Memory B cell (primary cell): ENCODE measurements around the gene UBALD1.

ENCODE experiments used
- ATAC-seq: fragments of 150-1000 bp; cut with Tn5 transposase; 2 replicates; pipeline ENCODE4 v1.10.0; 2021; ENCODE audit warnings: low read depth, mild to moderate bottlenecking, moderate library complexity
- DNase-seq, 2 donors: peaks; one replicate each; pipeline ENCODE4 v3.0.0; 2022; ENCODE audit warnings: low spot score in 2 of 2
- H3K27ac Mint-ChIP-seq: one replicate; pipeline ENCODE4 v1.8.0; 2022; ENCODE audit warnings: mild to moderate bottlenecking, moderate library complexity, mixed read lengths
- H3K27me3 Mint-ChIP-seq: one replicate; pipeline ENCODE4 v1.8.0; 2022; ENCODE audit warnings: mixed read lengths
- H3K36me3 Mint-ChIP-seq: one replicate; pipeline ENCODE4 v1.8.0; 2022; ENCODE audit warnings: mild to moderate bottlenecking, mixed read lengths
- H3K4me1 Mint-ChIP-seq: one replicate; pipeline ENCODE4 v1.8.0; 2022; ENCODE audit warnings: mixed read lengths
- H3K4me3 Mint-ChIP-seq: one replicate; pipeline ENCODE4 v1.8.0; 2022; ENCODE audit warnings: mild to moderate bottlenecking, moderate library complexity, mixed read lengths
- H3K9me3 Mint-ChIP-seq: one replicate; pipeline ENCODE4 v1.8.0; 2022; ENCODE audit warnings: mixed read lengths

UBALD1 gene

DNA sequence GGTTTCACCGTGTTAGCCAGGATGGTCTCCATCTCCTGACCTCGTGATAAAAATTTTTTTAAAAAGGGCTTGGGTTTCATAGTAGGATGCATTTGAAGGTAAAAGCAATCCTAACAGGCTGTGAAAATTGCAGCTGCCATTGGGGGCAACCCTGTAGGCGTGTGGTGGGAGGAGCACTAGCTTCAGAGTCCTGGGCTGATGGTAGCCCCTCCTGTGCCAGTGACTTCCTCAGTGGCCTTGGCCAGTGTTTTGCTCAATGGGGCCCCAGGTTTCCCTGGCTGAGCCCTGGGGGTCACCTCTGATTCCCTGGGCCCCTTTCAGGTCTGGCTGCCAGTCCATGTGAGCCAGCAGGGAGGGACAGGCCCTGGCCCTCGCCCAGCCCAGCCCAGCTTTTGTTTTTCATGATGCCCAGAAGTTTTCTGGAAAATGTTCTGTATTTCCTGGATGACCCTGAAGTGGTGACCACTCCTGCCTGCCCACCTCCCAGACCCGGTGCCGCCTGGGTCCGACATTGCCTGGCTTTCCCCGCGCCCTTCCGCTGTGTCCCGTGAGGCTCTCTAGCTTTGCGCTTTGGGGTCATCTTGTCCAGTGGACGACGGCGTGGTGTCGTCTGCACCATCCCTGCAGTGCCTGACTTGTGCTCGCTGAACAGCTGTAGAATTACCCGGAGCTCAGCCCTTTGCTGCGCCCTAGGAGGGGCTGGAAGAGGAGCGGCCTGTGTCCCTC is 19.4 kb upstream of the UBALD1 start:
- no peak for ATAC-seq
- Mint-ChIP-seq H3K27ac (no peak overlapping the region), H3K9me3 (no peaks in the 10 kb centered on the region), H3K36me3 (peaks cover 4% of the 10 kb centered on the region), H3K4me1 (peaks cover 4% of the 10 kb centered on the region), H3K4me3 (no peak overlapping the region), H3K27me3 (no peaks in the 10 kb centered on the region)
- no peak for DNase-seq

DNA sequence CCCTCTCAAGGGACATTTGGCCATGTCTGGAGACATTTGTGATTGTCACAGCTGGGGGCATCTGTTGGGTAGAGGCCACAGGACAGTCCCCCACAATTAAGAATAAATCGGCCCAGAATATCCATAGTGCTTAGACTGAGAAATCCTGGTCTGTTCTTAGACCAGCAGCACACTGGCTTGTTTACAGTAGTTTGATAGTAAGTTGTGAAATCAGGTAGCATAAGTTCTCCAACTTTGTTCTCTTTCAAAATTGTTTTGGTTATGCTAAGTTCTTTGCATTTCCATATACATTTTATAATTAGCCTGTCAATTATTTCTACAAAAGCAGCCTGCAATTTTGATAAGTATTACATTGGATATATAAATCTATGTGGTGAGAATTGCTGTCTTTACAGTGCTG is 16.8 kb upstream of the UBALD1 start:
- H3K36me3 Mint-ChIP-seq = peaks cover 2% of the 10 kb centered on the region
- no peak for DNase-seq
- H3K9me3 Mint-ChIP-seq = no peaks in the 10 kb centered on the region
- ATAC-seq = no peak
- H3K4me3 Mint-ChIP-seq = no peak overlapping the region
- H3K27ac Mint-ChIP-seq = no peak overlapping the region
- H3K4me1 Mint-ChIP-seq = peaks cover 8% of the 10 kb centered on the region
- no peaks in the 10 kb centered on the region for H3K27me3 Mint-ChIP-seq

DNA sequence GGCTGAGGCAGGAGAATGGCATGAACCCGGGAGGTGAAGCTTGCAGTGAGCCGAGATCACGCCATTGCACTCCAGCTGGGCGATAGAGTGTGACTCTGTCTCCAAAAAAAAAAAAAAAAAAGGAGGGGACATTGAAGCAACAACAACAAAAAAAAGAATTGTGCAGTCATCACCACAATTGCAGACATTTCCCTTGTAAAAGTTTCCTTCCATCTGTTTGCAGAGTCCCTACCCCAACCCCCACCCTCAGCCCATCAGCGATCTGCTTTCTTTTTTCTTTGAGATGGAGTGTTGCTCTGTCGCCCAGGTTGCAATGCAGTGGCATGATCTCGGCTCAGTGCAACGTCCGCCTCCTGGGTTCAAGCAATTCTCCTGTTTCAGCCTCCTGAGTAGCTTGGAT is 13.6 kb upstream of the UBALD1 start:
- no peak overlapping the region for H3K4me3 Mint-ChIP-seq
- H3K4me1 Mint-ChIP-seq = peaks cover 21% of the 10 kb centered on the region

DNA sequence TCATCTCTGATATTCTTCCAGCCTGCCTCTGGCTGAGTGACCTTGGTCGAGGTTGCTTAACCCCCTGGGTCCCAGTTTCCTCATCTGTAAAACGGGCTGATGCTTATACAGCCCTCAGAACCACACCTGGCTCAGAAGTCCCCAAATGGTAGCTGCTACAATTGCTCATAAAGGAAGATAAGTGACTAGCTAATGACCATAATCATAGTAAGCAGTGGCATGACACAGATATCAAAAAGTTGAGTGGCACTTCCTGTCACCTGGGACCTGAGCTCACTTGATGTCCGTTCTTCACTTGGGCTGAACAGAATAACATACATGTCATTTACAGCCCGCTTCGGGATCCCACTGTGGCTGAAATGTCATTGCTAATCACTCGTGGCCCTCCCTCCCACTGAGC is 11.7 kb upstream of the UBALD1 start:
- peaks cover 21% of the 10 kb centered on the region for H3K4me1 Mint-ChIP-seq
- H3K9me3 Mint-ChIP-seq = no peaks in the 10 kb centered on the region
- ATAC-seq (no peak), DNase-seq (no peak)
- H3K27me3 Mint-ChIP-seq = no peaks in the 10 kb centered on the region
- H3K36me3 Mint-ChIP-seq = peaks cover 2% of the 10 kb centered on the region
- H3K27ac Mint-ChIP-seq = peak overlapping the region; percentile 97
- H3K4me3 Mint-ChIP-seq = peak overlapping the region; percentile 92

More for the DNA sequence above, 13.6 kb upstream of the UBALD1 start:
- ATAC-seq (no peak), DNase-seq (no peak)
- H3K27me3 Mint-ChIP-seq = no peaks in the 10 kb centered on the region
- H3K36me3 Mint-ChIP-seq = peaks cover 2% of the 10 kb centered on the region
- H3K27ac Mint-ChIP-seq = no peak overlapping the region
- H3K9me3 Mint-ChIP-seq = no peaks in the 10 kb centered on the region

DNA sequence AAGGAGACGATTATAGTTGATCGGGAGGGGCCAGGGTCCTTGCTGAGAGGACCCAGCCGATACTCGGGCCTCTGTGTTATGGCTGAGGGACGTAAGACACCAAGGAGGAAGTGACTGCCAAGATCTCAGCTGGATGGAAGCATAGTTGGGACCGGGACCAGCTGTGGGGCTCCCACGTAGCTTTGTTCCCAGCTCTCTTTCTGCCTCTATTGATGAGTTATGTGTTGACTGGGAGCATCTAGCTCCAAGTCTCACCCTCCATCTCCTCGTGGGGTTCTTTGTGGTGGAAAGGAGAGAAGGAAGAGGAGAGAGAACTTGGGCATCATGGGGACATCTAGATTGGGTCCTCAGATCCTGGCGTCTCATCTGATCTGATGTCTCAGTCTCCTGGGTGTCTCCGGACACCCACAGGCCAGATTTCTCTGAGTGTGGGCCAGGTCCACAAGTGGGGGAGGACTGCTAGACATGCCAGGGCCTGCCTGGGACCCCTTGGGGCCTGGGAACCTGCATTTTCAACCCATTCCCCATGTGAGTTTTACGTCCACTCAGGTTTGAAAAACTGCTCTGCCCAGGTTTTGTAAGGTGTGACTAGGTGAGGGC is 11.0 kb upstream of the UBALD1 start:
- DNase-seq = no peak
- Mint-ChIP-seq H3K4me3 (peak overlapping the region; percentile 92), H3K36me3 (no peaks in the 10 kb centered on the region), H3K27ac (peak overlapping the region; percentile 97), H3K27me3 (no peaks in the 10 kb centered on the region), H3K9me3 (no peaks in the 10 kb centered on the region), H3K4me1 (peaks cover 21% of the 10 kb centered on the region)
- peak; percentile 9 for ATAC-seq

DNA sequence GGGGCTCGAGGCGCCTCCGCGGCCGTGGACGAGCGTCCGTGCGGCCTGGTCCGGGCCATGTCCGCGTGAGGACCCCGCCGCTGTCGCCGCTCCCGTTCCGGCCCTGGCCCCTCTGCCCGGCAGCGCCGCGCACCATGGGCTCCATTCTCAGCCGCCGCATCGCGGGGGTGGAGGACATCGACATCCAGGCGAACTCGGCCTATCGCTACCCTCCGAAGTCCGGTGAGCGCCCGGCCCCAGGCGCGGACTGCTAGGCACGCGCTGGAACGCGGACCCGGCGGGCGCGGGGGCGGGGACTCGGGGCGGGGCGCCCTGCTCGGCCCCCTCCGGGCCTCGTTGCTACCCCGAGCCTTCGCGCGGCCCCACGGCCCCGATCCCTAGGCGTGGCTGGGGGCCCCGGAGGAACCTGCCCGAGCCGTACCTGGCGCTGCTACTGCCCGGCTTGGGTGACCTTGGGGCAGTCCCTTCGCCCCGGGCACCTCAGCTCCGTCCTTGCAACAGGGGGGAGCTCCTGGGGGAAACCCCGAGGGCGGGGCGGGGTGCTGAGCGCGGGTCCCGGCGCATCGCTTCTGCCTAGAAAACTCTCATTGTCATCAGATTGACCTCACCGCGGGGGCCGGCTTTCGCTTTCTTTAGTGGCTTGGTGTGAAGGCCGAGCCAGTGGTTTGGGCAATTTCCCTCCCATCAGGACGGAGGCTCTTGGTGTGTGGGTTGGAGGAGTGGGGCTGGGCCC is 10.3 kb upstream of the UBALD1 start:
- no peaks in the 10 kb centered on the region for H3K27me3 Mint-ChIP-seq
- H3K27ac Mint-ChIP-seq = peak overlapping the region; percentile 97
- DNase-seq (peak; percentile 78 to 79), ATAC-seq (peak; percentile 69)
- H3K36me3 Mint-ChIP-seq = no peaks in the 10 kb centered on the region
- H3K4me1 Mint-ChIP-seq = peaks cover 21% of the 10 kb centered on the region
- H3K9me3 Mint-ChIP-seq = no peaks in the 10 kb centered on the region
- H3K4me3 Mint-ChIP-seq = peak overlapping the region; percentile 92

DNA sequence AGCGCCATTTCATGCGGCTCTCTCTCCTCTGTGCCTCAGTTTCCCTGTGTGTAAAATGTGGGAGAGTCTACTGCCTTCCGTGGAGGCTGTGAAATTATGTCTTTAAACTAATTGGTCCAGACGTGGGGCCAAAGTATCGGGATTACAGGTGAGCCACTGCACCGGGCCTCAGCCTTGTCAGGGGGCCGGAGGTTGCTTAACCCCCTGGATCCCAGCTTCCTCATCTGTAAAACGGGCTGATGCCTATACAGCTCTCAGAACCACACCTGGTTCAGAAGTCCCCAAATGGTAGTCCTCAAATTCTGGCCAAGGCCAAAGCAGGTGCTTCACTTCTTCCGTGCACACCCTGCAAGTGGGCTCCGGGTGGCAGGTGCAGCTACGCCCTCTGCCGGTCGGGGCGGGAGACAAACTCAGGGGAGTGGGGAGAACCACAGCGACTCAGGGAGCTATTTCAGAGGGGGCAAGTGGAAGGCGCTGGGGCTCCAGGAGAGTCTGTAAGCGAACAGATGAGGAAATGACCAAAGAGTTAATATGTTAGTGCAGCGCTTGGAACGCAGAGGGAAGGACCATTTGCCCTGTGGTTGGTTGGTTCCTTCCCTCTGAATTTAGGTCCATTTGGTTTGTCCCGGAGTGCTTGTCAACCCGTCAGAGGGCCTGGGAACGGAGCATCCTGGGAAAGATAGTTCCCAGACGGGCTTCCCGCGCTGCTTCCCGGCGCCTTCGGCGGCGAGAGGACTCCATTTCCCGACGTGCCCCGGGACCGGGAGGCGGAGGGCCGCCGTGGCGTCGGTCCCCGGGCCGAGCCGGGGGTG is 9.5 kb upstream of the UBALD1 start, which contains the start of gene MGRN1:
Gene MGRN1 (plus strand): TSS at position 812 of the 812 bp plus-strand sequence. CDS start 135 bp downstream, outside the sequence.
- H3K27me3 Mint-ChIP-seq = no peaks in the 10 kb centered on the region
- H3K27ac Mint-ChIP-seq = peak within 1 kb of the TSS; percentile 97
- H3K36me3 Mint-ChIP-seq = no peaks in the 10 kb centered on the region
- no peaks in the 10 kb centered on the region for H3K9me3 Mint-ChIP-seq
- H3K4me3 Mint-ChIP-seq = peak within 1 kb of the TSS; percentile 92
- DNase-seq (peak; percentile 89 to 93), ATAC-seq (peak; percentile 73)
- H3K4me1 Mint-ChIP-seq = peaks cover 21% of the 10 kb centered on the region

DNA sequence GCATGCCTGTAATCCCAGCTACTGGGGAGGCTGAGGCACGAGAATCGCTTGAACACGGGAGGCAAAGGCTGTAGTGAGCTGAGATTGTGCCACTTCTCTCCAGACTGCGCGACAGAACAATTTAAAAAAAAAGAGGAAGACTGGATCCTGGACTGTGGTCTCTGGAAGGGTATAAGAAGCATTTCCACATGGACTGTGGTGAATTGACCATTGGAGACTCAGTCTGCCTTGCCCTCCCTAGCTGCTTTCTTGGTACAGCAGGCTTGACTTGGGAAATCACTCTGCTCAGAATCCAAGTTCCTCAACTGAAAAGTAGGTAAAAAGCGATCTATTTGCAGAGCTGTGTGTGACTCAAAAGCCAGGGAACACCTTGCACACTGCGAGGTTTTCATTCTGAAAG is 8.9 kb upstream of the UBALD1 start:
- DNase-seq (no peak), ATAC-seq (no peak)
- Mint-ChIP-seq H3K27me3 (no peaks in the 10 kb centered on the region), H3K4me1 (peaks cover 18% of the 10 kb centered on the region), H3K27ac (peak overlapping the region; percentile 24), H3K36me3 (no peaks in the 10 kb centered on the region), H3K9me3 (no peaks in the 10 kb centered on the region), H3K4me3 (peak overlapping the region; percentile 92)

DNA sequence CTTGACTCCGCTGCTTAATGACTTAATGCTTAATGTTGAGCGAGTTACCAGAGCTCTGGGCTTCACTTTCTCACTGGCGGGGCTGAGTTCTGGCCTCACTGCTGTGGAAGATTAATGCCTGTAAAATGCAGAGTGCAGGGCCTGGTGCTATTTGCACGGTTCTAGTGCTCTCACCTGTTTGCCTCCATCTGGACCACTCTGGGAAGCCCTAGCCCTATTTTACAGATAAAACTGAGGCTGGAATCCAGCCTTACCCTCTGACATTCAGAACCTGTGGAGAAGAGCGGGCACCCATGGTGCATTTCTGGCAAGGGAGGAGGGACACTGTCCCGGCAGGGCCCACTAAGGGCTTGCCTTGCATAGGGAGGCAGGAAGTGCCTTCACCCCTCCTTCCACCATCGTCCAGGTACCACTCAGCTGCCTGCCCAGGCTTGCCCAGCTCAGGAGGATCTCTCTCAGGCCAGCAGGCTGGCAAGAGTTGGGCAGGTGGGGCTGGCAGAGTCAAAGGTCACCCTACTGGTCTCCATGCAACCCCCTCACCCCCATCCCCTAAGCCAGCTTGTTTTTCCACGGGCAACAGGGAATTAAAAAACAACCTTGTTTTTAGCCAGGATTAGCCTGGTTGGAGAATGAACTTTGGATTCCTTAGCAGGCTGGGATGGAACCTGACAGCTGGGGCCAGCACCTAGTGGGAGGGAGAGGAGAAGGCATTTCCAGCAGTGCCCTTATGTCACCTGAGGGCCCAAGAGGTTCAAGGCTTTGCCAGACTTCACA is 4.1 kb upstream of the UBALD1 start:
- ATAC-seq = no peak
- Mint-ChIP-seq H3K4me3 (no peak overlapping the region), H3K9me3 (no peaks in the 10 kb centered on the region), H3K27me3 (no peaks in the 10 kb centered on the region), H3K36me3 (peaks cover 1% of the 10 kb centered on the region), H3K4me1 (peaks cover 10% of the 10 kb centered on the region), H3K27ac (no peak overlapping the region)
- DNase-seq = no peak

DNA sequence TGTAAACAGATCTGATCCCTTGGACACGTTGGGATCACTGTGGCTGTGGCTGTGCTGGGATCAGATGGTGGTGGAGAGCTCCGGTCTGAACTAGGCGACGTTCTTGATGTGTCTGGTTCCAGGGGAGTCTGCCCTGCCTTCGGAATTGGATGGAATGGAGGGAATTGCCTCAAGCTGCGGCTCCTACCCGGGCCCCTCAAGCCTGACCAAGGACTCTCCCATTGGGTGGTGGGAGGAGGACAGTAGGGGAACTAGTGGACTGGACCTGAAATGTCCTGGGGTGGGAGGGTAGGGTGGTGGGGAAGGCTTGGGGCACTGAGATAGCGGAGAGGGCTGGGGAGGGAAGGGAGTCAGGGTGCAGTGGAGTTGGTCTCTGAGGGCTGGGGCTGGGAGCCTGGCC is 3.2 kb upstream of the UBALD1 start:
- ATAC-seq = no peak
- H3K27ac Mint-ChIP-seq = no peak overlapping the region
- no peak overlapping the region for H3K4me3 Mint-ChIP-seq

DNA sequence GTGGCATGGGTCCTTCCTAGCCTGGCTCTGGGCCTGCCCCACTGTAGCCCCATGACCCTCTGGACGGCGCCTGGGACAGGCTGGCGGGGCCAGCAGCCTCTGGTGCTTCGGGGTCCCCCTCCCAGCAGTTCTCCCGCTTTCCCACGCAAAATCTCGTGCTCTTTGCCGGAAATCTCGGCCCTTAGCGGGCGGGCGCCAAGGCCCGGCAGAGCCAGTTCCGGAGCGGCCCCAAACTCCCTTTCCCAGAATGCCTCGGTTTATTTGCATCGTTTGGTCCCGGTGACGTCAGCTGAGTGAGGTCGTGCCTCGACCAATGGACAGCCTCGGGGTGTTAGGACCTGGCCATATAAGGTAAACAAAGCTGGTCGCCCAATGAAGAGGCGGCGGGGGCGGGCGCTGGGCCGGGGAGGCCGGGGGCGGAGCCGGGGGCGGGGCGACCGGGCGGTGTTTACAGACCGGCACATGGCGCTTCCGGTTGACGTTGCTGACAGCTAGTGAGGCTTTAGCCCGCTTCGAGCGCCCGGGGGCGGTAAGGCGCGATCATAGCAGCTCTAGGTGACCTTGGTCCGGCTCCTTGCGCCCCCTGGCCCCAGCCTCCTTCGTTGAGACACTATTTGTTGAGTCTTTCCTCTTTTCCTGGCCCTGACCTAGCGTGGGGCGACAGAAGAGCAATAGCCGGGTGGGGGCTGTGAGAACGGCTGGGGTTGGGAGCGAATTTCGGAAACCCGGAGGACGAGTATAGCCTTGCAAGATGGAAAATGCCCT is 1.5 kb upstream of the UBALD1 start:
- peak; percentile 90 to 96 for DNase-seq
- Mint-ChIP-seq H3K9me3 (no peaks in the 10 kb centered on the region), H3K27ac (peak overlapping the region; percentile 96), H3K4me3 (peak overlapping the region; percentile 98), H3K36me3 (peaks cover 3% of the 10 kb centered on the region), H3K4me1 (peaks cover 12% of the 10 kb centered on the region), H3K27me3 (no peaks in the 10 kb centered on the region)
- ATAC-seq = peak; percentile 81

More for the DNA sequence above, 3.2 kb upstream of the UBALD1 start:
- Mint-ChIP-seq H3K4me1 (peaks cover 10% of the 10 kb centered on the region), H3K36me3 (peaks cover 1% of the 10 kb centered on the region), H3K9me3 (no peaks in the 10 kb centered on the region), H3K27me3 (no peaks in the 10 kb centered on the region)
- no peak for DNase-seq

DNA sequence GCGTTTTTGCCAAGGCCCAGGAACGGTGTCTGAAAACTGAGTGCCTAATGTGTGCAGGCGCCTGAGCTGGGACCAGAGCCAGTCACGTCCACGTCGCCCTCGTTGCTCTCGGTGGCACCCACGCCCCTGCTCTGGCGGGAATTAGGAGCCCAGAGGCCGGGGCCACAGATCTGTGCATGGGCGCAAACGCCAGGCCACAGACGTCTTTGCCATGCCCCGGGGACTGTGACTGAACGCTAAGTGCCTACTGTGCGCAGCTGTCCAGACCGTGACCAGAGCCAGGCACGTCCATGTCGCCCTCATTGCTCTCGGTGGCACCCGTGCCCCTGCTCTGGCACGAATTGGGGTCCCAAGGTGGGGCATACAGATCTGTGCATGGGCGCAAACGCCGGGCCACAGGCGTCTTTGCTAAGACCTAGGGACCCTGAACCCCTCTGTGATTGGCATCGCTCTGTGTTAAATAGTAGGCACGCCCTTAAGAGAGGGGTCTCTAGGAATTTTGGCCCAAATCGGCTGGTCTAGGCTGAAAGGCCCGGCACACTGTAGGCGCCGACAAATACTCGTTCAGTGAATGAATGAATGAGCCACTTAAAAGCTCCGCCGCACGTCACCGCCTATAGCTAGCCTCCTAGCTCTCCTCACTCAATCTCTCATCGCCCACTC is 827 bp upstream of the UBALD1 start:
- Mint-ChIP-seq H3K27ac (peak overlapping the region; percentile 96), H3K36me3 (peaks cover 3% of the 10 kb centered on the region), H3K4me1 (peaks cover 12% of the 10 kb centered on the region), H3K4me3 (peak overlapping the region; percentile 98), H3K27me3 (no peaks in the 10 kb centered on the region), H3K9me3 (no peaks in the 10 kb centered on the region)
- peak; percentile 8 for ATAC-seq
- peak in 1 of 2 donors; percentile 44 for DNase-seq
